ENCODE measurements around the gene ABLIM2.

ABLIM2 gene

GRCh38 chr4:8171266-8171665 is 12.7 kb upstream of the ABLIM2 start:
- Histone ChIP-seq H3K9me3 (ENCODE audit: insufficient read depth, low read depth, low read length) (peaks cover 11% of the 10 kb centered on the region), H3K27ac (ENCODE audit: low read depth, low read length) (no peak overlapping the region), H3K27me3 (ENCODE audit: insufficient read depth, low read length) (no peaks in the 10 kb centered on the region), H3K9ac (ENCODE audit: low read depth, low read length) (no peak overlapping the region), H3K36me3 (ENCODE audit: insufficient read depth, low read length) (no peaks in the 10 kb centered on the region), H3K4me3 (ENCODE audit: low read length) (no peak overlapping the region), H3K4me1 (ENCODE audit: insufficient read depth, low read length) (no peaks in the 10 kb centered on the region)
- 83% methylated on average over 7 of the region's 7 CpGs for WGBS

- no peak overlapping the region for H3K27ac ChIP-seq (ENCODE audit: low read depth, low read length)
- WGBS = 92% methylated on average over 11 of the region's 11 CpGs
- H3K4me1 ChIP-seq (ENCODE audit: insufficient read depth, low read length) = no peaks in the 10 kb centered on the region
- no peak overlapping the region for H3K9ac ChIP-seq (ENCODE audit: low read depth, low read length)
- H3K36me3 ChIP-seq (ENCODE audit: insufficient read depth, low read length) = no peaks in the 10 kb centered on the region
- H3K27me3 ChIP-seq (ENCODE audit: insufficient read depth, low read length) = no peaks in the 10 kb centered on the region
- H3K9me3 ChIP-seq (ENCODE audit: insufficient read depth, low read depth, low read length) = peaks cover 11% of the 10 kb centered on the region
- H3K4me3 ChIP-seq (ENCODE audit: low read length) = no peak overlapping the region
These were observed 11.7 kb upstream of the ABLIM2 start for GRCh38 chr4:8170341-8170740.

- H3K36me3 ChIP-seq (ENCODE audit: insufficient read depth, low read length) = no peaks in the 10 kb centered on the region
- no peak overlapping the region for H3K27ac ChIP-seq (ENCODE audit: low read depth, low read length)
- no peak overlapping the region for H3K4me3 ChIP-seq (ENCODE audit: low read length)
- H3K9ac ChIP-seq (ENCODE audit: low read depth, low read length) = no peak overlapping the region
- H3K27me3 ChIP-seq (ENCODE audit: insufficient read depth, low read length) = no peaks in the 10 kb centered on the region
- H3K4me1 ChIP-seq (ENCODE audit: insufficient read depth, low read length) = no peaks in the 10 kb centered on the region
- H3K9me3 ChIP-seq (ENCODE audit: insufficient read depth, low read depth, low read length) = peaks cover 11% of the 10 kb centered on the region
- WGBS = 88% methylated on average over 3 of the region's 3 CpGs
These were observed 11.2 kb upstream of the ABLIM2 start for GRCh38 chr4:8169763-8170162.

DNA sequence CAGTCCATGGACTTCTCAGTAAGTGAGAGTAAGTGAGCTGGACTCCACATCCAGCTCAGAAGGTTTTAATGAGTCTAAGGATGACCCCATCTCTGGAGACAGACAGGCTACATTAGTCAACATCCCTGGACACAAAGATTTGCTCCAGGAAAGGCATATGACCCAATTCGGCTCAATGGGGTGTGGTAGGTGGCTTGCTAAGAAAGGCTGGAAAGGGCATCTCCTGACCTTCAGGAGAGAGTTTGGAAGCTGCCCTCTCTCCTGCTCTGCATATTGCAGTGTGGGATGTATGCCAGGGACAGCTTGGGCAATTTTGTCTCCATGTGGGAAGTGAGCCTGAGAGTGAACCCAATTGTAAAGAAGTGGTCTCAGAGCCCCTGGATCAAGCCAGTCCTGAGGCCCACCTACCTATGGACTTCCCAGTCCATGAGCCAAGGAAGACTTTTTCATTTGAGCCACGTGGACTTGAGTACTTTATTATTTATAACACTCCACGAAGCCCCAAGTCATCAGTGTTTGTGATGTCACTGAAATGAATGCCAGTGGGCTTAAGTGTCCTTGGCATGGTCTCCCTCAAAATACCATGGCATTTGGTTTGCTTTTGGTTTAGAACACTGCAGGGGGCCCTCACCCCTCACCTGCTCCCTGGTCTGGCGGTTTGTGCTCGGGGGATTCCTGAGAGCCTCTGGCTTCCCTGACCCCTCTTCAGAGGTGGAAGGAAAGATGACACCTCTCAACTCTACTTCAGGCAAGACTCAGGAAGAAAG is 10.4 kb upstream of the ABLIM2 start:
- Histone ChIP-seq H3K27me3 (ENCODE audit: insufficient read depth, low read length) (no peaks in the 10 kb centered on the region), H3K27ac (ENCODE audit: low read depth, low read length) (no peak overlapping the region), H3K4me1 (ENCODE audit: insufficient read depth, low read length) (no peaks in the 10 kb centered on the region), H3K9me3 (ENCODE audit: insufficient read depth, low read depth, low read length) (peaks cover 11% of the 10 kb centered on the region), H3K36me3 (ENCODE audit: insufficient read depth, low read length) (no peaks in the 10 kb centered on the region), H3K9ac (ENCODE audit: low read depth, low read length) (no peak overlapping the region), H3K4me3 (ENCODE audit: low read length) (no peak overlapping the region)
- WGBS = 88% methylated on average over 5 of the region's 5 CpGs

DNA sequence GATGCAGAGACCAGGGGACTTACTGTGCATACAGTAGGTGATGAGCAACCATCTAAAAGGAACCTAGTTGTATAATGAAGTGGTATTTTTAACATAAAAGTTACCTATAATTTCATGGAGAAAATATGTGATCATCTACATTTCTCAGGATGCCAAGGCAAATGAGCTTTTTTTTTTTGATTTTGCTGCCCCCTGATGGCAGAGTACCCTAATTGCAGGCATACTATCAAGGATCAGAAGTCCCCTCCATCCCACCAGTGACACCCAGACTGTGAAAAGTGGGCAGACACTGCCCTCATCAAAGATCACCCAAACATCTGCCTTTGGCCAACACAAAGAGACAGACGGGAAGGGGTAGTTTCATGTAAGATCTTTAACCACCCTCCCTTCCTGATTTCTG is 9.6 kb upstream of the ABLIM2 start:
- Histone ChIP-seq H3K27me3 (ENCODE audit: insufficient read depth, low read length) (no peaks in the 10 kb centered on the region), H3K4me1 (ENCODE audit: insufficient read depth, low read length) (no peaks in the 10 kb centered on the region), H3K9ac (ENCODE audit: low read depth, low read length) (no peak overlapping the region), H3K27ac (ENCODE audit: low read depth, low read length) (no peak overlapping the region), H3K4me3 (ENCODE audit: low read length) (no peak overlapping the region), H3K9me3 (ENCODE audit: insufficient read depth, low read depth, low read length) (peaks cover 11% of the 10 kb centered on the region), H3K36me3 (ENCODE audit: insufficient read depth, low read length) (no peaks in the 10 kb centered on the region)
- WGBS = 82% methylated on average over 1 of the region's 1 CpG

DNA sequence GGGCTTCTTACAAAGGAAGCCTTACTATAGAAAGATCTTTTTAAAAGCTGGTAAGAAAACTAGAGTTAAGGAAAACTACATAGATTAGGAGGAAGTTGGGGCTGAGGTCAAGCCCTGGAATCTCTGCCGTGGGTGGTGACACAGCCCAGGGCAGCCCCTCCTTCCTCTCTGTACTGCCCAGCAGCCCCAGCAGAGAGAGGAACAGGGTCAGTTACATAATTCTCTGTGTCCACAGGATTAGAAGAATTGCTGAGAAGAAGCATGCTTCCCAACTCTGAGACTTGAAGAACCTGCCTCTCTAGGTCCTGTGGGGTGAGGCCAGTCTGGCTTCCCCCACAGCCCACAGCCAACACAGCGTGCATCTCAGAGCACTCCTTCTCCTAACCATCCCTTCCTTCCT is 9.2 kb upstream of the ABLIM2 start:
- 78% methylated on average over 2 of the region's 2 CpGs for WGBS
- H3K4me1 ChIP-seq (ENCODE audit: insufficient read depth, low read length) = no peaks in the 10 kb centered on the region
- H3K9me3 ChIP-seq (ENCODE audit: insufficient read depth, low read depth, low read length) = peaks cover 11% of the 10 kb centered on the region
- no peak overlapping the region for H3K4me3 ChIP-seq (ENCODE audit: low read length)
- no peaks in the 10 kb centered on the region for H3K27me3 ChIP-seq (ENCODE audit: insufficient read depth, low read length)
- H3K27ac ChIP-seq (ENCODE audit: low read depth, low read length) = no peak overlapping the region
- H3K9ac ChIP-seq (ENCODE audit: low read depth, low read length) = no peak overlapping the region
- H3K36me3 ChIP-seq (ENCODE audit: insufficient read depth, low read length) = no peaks in the 10 kb centered on the region

DNA sequence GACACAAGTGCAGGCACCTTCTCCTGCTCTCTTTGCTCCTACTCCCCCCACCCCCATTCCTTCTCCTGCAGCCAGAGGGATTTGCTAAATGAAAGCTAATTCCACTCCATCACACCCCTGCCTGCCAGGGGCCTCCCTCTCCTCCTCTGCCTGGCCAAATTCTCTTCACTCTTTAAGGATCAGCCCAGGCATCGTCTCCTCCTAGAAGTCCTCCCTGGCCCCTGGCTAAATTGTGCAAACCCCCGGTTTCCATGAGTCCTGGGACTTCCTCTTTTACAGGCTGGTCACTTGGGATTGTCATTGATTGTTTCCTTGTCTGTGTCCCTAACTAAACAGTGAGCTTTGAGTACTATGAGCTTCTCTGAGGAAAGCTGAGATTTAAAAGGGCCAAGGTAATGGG is 8.7 kb upstream of the ABLIM2 start:
- Histone ChIP-seq H3K27ac (ENCODE audit: low read depth, low read length) (no peak overlapping the region), H3K36me3 (ENCODE audit: insufficient read depth, low read length) (no peaks in the 10 kb centered on the region)
- WGBS = 83% methylated on average over 2 of the region's 2 CpGs

GRCh38 chr4:8165374-8165896 is 6.8 kb upstream of the ABLIM2 start:
- Histone ChIP-seq H3K9me3 (ENCODE audit: insufficient read depth, low read depth, low read length) (peaks cover 11% of the 10 kb centered on the region), H3K27me3 (ENCODE audit: insufficient read depth, low read length) (peaks cover 5% of the 10 kb centered on the region), H3K36me3 (ENCODE audit: insufficient read depth, low read length) (no peaks in the 10 kb centered on the region), H3K4me1 (ENCODE audit: insufficient read depth, low read length) (no peaks in the 10 kb centered on the region), H3K27ac (ENCODE audit: low read depth, low read length) (no peak overlapping the region), H3K9ac (ENCODE audit: low read depth, low read length) (no peak overlapping the region), H3K4me3 (ENCODE audit: low read length) (no peak overlapping the region)
- 75% methylated on average over 6 of the region's 6 CpGs for WGBS

More for the DNA sequence above, 8.7 kb upstream of the ABLIM2 start:
- H3K4me3 ChIP-seq (ENCODE audit: low read length) = no peak overlapping the region
- H3K9me3 ChIP-seq (ENCODE audit: insufficient read depth, low read depth, low read length) = peaks cover 11% of the 10 kb centered on the region
- H3K27me3 ChIP-seq (ENCODE audit: insufficient read depth, low read length) = no peaks in the 10 kb centered on the region
- no peak overlapping the region for H3K9ac ChIP-seq (ENCODE audit: low read depth, low read length)
- no peaks in the 10 kb centered on the region for H3K4me1 ChIP-seq (ENCODE audit: insufficient read depth, low read length)

- H3K4me1 ChIP-seq (ENCODE audit: insufficient read depth, low read length) = 0 out of 2 replicates have a peak, but pooled peaks cover 1% of the 10 kb centered on the region
These were observed 6.1 kb upstream of the ABLIM2 start for GRCh38 chr4:8164687-8165086.

GRCh38 chr4:8164194-8164565 is 5.6 kb upstream of the ABLIM2 start:
- Histone ChIP-seq H3K9me3 (ENCODE audit: insufficient read depth, low read depth, low read length) (peaks cover 11% of the 10 kb centered on the region), H3K4me1 (ENCODE audit: insufficient read depth, low read length) (0 out of 2 replicates have a peak, but pooled peaks cover 5% of the 10 kb centered on the region), H3K27me3 (ENCODE audit: insufficient read depth, low read length) (peaks cover 17% of the 10 kb centered on the region), H3K27ac (ENCODE audit: low read depth, low read length) (no peak overlapping the region), H3K9ac (ENCODE audit: low read depth, low read length) (no peak overlapping the region), H3K4me3 (ENCODE audit: low read length) (no peak overlapping the region), H3K36me3 (ENCODE audit: insufficient read depth, low read length) (no peaks in the 10 kb centered on the region)
- whole genome bisulfite sequencing = 94% methylated on average over 9 of the region's 9 CpGs

More at GRCh38 chr4:8164687-8165086, 6.1 kb upstream of the ABLIM2 start:
- Histone ChIP-seq H3K36me3 (ENCODE audit: insufficient read depth, low read length) (no peaks in the 10 kb centered on the region), H3K27me3 (ENCODE audit: insufficient read depth, low read length) (peaks cover 12% of the 10 kb centered on the region), H3K9ac (ENCODE audit: low read depth, low read length) (no peak overlapping the region), H3K27ac (ENCODE audit: low read depth, low read length) (no peak overlapping the region), H3K4me3 (ENCODE audit: low read length) (no peak overlapping the region), H3K9me3 (ENCODE audit: insufficient read depth, low read depth, low read length) (peaks cover 11% of the 10 kb centered on the region)
- WGBS = 94% methylated on average over 10 of the region's 10 CpGs

DNA sequence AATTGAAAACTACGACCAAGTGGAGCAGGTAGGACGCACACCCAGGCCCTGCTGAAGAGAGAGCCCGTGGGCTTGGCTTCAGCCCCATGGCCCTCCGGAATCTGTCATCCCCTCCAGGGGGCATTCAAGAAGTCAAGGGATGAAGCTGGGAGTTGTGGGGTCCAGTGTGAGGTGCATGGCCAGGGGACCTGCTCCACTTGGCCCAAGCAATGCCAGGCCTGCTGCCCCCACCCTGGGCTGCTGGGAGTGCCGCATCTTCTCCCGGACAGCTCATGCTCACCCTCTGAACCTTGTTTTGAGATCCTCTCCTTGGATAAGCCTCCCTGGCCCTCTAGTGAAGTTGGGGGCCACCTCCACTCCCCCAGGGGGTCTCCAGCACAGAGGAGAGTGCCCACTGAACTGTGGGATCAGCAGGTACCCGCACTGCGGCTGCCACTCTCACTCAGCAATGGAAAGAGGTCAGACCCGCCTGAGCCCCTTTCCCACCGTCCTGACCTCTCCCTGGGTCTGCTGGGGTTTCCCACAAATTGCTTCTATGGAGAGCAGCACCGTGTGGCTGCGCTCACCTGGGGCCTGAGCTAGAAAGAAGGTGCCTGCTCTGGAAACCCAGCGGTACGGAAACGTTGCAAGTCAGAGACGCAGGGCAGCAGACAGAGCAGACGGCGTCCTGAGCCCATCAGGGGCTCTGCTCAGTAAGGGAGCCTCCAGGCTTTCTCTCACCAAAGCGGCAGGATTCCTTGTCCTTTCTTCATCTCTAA is 5.0 kb upstream of the ABLIM2 start:
- H3K9me3 ChIP-seq (ENCODE audit: insufficient read depth, low read depth, low read length) = peaks cover 7% of the 10 kb centered on the region
- no peak overlapping the region for H3K27ac ChIP-seq (ENCODE audit: low read depth, low read length)
- WGBS = 87% methylated on average over 19 of the region's 19 CpGs
- no peak overlapping the region for H3K4me3 ChIP-seq (ENCODE audit: low read length)
- no peaks in the 10 kb centered on the region for H3K36me3 ChIP-seq (ENCODE audit: insufficient read depth, low read length)
- no peak overlapping the region for H3K9ac ChIP-seq (ENCODE audit: low read depth, low read length)
- 0 out of 2 replicates have a peak, but pooled peaks cover 5% of the 10 kb centered on the region for H3K4me1 ChIP-seq (ENCODE audit: insufficient read depth, low read length)
- peaks cover 20% of the 10 kb centered on the region for H3K27me3 ChIP-seq (ENCODE audit: insufficient read depth, low read length)
